ENCODE measurements around the gene MTRF1L.

The MTRF1L gene

GRCh38 chr6:153018355-153018754 lies 15.8 kb upstream of the MTRF1L start:
- H3K27ac ChIP-seq (ENCODE audit: low read depth, low read length), result no peak overlapping the region
- no peaks in the 10 kb centered on the region for H3K9me2 ChIP-seq (replicated peaks; ENCODE audit: control insufficient read depth, low read length)
- TF ChIP-seq CTCF (IDR thresholded peaks at IDR 0.05; ENCODE audit: low read depth, low read length, poor library complexity, severe bottlenecking) (no peak), EZH2phosphoT487 (IDR thresholded peaks at IDR 0.05; ENCODE audit: borderline replicate concordance, low read length) (no peak)
- no peaks in the 10 kb centered on the region for H3K4me1 ChIP-seq (ENCODE audit: control insufficient read depth, low read length)
- H4K20me1 ChIP-seq (ENCODE audit: control insufficient read depth, insufficient read depth, low read depth, low read length), result no peaks in the 10 kb centered on the region
- H3K4me2 ChIP-seq (ENCODE audit: low read length), result no peak overlapping the region
- no peaks in the 10 kb centered on the region for H3K27me3 ChIP-seq (ENCODE audit: control insufficient read depth, low read length)
- H3K4me3 ChIP-seq (ENCODE audit: low read length), result no peak overlapping the region
- no peaks in the 10 kb centered on the region for H3K36me3 ChIP-seq (ENCODE audit: control insufficient read depth, low read length)
- no peaks in the 10 kb centered on the region for H3K9me3 ChIP-seq (ENCODE audit: control insufficient read depth, insufficient read depth, low read length)
- H3F3A ChIP-seq (ENCODE audit: control insufficient read depth, insufficient read depth), result no peaks in the 10 kb centered on the region
- no peaks in the 10 kb centered on the region for H3K79me2 ChIP-seq (ENCODE audit: control insufficient read depth, low read length)

GRCh38 chr6:153016846-153017245 lies 14.3 kb upstream of the MTRF1L start:
- Histone ChIP-seq H3K4me3 (ENCODE audit: low read length) (no peak overlapping the region), H3K4me2 (ENCODE audit: low read length) (no peak overlapping the region), H3K4me1 (ENCODE audit: control insufficient read depth, low read length) (no peaks in the 10 kb centered on the region), H3K27me3 (ENCODE audit: control insufficient read depth, low read length) (peaks cover 8% of the 10 kb centered on the region), H3F3A (ENCODE audit: control insufficient read depth, insufficient read depth) (no peaks in the 10 kb centered on the region), H3K9me2 (replicated peaks; ENCODE audit: control insufficient read depth, low read length) (no peaks in the 10 kb centered on the region), H3K36me3 (ENCODE audit: control insufficient read depth, low read length) (no peaks in the 10 kb centered on the region), H3K9me3 (ENCODE audit: control insufficient read depth, insufficient read depth, low read length) (no peaks in the 10 kb centered on the region), H4K20me1 (ENCODE audit: control insufficient read depth, insufficient read depth, low read depth, low read length) (no peaks in the 10 kb centered on the region), H3K27ac (ENCODE audit: low read depth, low read length) (no peak overlapping the region), H3K79me2 (ENCODE audit: control insufficient read depth, low read length) (no peaks in the 10 kb centered on the region)
- no peak for TF ChIP-seq EZH2phosphoT487 (IDR thresholded peaks at IDR 0.05; ENCODE audit: borderline replicate concordance, low read length)

DNA sequence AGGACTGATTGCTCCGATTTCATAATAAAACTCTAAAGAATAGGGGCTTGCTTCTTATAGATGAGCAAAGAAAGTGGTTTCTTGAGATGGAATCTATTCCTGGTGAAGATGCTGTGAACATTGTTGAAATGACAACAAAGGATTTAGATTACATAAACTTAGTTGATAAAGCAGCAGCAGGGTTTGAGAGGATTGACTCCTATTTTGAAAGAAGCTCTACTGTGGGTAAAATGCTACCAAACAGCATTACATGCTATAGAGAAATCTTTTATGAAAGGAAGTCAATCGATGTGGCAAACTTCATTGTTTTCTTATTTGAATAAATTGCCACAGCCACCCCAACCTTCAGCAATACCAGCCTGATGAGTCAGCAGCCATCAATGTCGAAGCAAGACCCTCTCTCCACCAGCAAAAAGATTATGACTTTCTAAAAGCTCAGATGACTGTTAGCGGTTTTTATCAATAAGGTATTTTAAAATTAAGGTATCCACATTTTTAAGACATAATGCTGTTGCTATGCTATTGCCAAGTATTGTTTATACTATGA lies 12.7 kb upstream of the MTRF1L start:
- no peak overlapping the region for H3K4me2 ChIP-seq (ENCODE audit: low read length)
- no peak overlapping the region for H3K27ac ChIP-seq (ENCODE audit: low read depth, low read length)
- H3K4me1 ChIP-seq (ENCODE audit: control insufficient read depth, low read length), result no peaks in the 10 kb centered on the region
- no peak overlapping the region for H3K4me3 ChIP-seq (ENCODE audit: low read length)
- no peaks in the 10 kb centered on the region for H3K9me2 ChIP-seq (replicated peaks; ENCODE audit: control insufficient read depth, low read length)
- H3K9me3 ChIP-seq (ENCODE audit: control insufficient read depth, insufficient read depth, low read length), result no peaks in the 10 kb centered on the region
- H3K27me3 ChIP-seq (ENCODE audit: control insufficient read depth, low read length), result peaks cover 8% of the 10 kb centered on the region
- H3K79me2 ChIP-seq (ENCODE audit: control insufficient read depth, low read length), result no peaks in the 10 kb centered on the region
- no peaks in the 10 kb centered on the region for H3K36me3 ChIP-seq (ENCODE audit: control insufficient read depth, low read length)
- TF ChIP-seq CTCF (IDR thresholded peaks at IDR 0.05; ENCODE audit: low read depth, low read length, poor library complexity, severe bottlenecking) (no peak), EZH2phosphoT487 (IDR thresholded peaks at IDR 0.05; ENCODE audit: borderline replicate concordance, low read length) (no peak)
- H3F3A ChIP-seq (ENCODE audit: control insufficient read depth, insufficient read depth), result no peaks in the 10 kb centered on the region
- no peaks in the 10 kb centered on the region for H4K20me1 ChIP-seq (ENCODE audit: control insufficient read depth, insufficient read depth, low read depth, low read length)

DNA sequence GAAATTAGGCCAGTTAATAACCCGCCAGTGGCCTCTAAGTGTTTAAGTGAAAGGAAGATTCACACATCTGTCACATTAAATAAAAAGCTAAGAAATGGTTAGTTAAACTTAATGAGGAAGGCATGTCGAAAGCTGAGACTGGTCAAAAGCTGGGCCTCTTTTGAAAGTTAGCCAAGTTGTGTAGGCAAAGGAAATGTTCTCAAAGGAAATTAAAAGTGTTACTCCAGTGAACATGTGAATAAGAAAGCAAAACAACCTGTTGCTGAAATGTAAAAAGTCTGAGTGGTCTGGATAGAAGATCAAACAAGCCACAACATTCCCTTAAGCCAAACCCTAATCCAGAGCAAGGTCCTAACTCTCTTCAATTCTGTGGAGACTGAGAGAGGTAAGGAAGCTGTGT lies 10.9 kb upstream of the MTRF1L start:
- Histone ChIP-seq H4K20me1 (ENCODE audit: control insufficient read depth, insufficient read depth, low read depth, low read length) (no peaks in the 10 kb centered on the region), H3K79me2 (ENCODE audit: control insufficient read depth, low read length) (no peaks in the 10 kb centered on the region), H3K27ac (ENCODE audit: low read depth, low read length) (no peak overlapping the region), H3K9me2 (replicated peaks; ENCODE audit: control insufficient read depth, low read length) (no peaks in the 10 kb centered on the region), H3K4me2 (ENCODE audit: low read length) (no peak overlapping the region), H3K4me1 (ENCODE audit: control insufficient read depth, low read length) (no peaks in the 10 kb centered on the region), H3K36me3 (ENCODE audit: control insufficient read depth, low read length) (no peaks in the 10 kb centered on the region), H3K9me3 (ENCODE audit: control insufficient read depth, insufficient read depth, low read length) (no peaks in the 10 kb centered on the region), H3K27me3 (ENCODE audit: control insufficient read depth, low read length) (peaks cover 8% of the 10 kb centered on the region), H3K4me3 (ENCODE audit: low read length) (no peak overlapping the region), H3F3A (ENCODE audit: control insufficient read depth, insufficient read depth) (no peaks in the 10 kb centered on the region)
- no peak for TF ChIP-seq EZH2phosphoT487 (IDR thresholded peaks at IDR 0.05; ENCODE audit: borderline replicate concordance, low read length)
- no peak for TF ChIP-seq CTCF (IDR thresholded peaks at IDR 0.05; ENCODE audit: low read depth, low read length, poor library complexity, severe bottlenecking)

Data from DOHH2 (cell line).